GM12878 (cell line): ENCODE results near the gene CLEC16A. TPM values are rescaled to one million over a fixed set of nuclear protein-coding genes. Genes with fewer than 3 reads are reported as not detected.

ENCODE experiments used
- ATAC-seq: fragments of 200-7000 bp; cut with Tn5 transposase; 3 replicates; pipeline ENCODE4 v1.9.1; 2020; ENCODE audit warnings: mild to moderate bottlenecking, moderate library complexity
- BruUV-seq: library from RNA; stranded (reverse); fragments of 400-500 nt; replicated peaks from 2 replicates; lab custom pipeline; 2021; lab: Mats Ljungman, UMichigan
- CTCF ChIA-PET: fragments of 300-600 bp; sonication (Branson Sonifier 250); formaldehyde crosslinking; extraction: SDS; loops from one replicate; lab custom pipeline; 2021; ENCODE audit warnings: inconsistent platforms; lab: Yijun Ruan, JAX
- POLR2A ChIA-PET: fragments of 350-600 bp; formaldehyde crosslinking; extraction: SDS; loops from one replicate; lab custom pipeline; 2021; ENCODE audit warnings: inconsistent platforms; lab: Charles Lee
- RAD21 ChIA-PET: fragments of 300-600 bp; sonication (Branson Sonifier 250); formaldehyde crosslinking; loops from one replicate; lab custom pipeline; 2023; ENCODE audit warnings: antibody characterized with exemption; ENCODE audit not compliant: unreplicated experiment; lab: Charles Lee
- SMC1A ChIA-PET: fragments of 300-600 bp; sonication (Branson Sonifier 250); formaldehyde crosslinking; loops from one replicate; lab custom pipeline; 2023; ENCODE audit not compliant: unreplicated experiment, uncharacterized antibody; lab: Charles Lee
- DNase-seq: peaks from one replicate; pipeline ENCODE4 v3.0.0-alpha.2; 2011; ENCODE audit warnings: low read depth, low spot score
- FAIRE-seq: peaks from 3 replicates; lab custom pipeline; 2011; peaks lifted over from hg19 to GRCh38; lab: Jason Lieb, UNC
- H2AFZ ChIP-seq: 2 replicates; pipeline ENCODE4 v1.6.0; 2011; ENCODE audit warnings: low read depth, low read length, control low read depth; ENCODE audit not compliant: control insufficient read depth
- H3K27ac ChIP-seq: 2 replicates; pipeline ENCODE4 v1.5.1; 2011; ENCODE audit warnings: control low read depth; ENCODE audit not compliant: control insufficient read depth, insufficient read depth
- H3K27me3 ChIP-seq, 2 experiments: replicated peaks in 1 of 2; 2 replicates each; pipeline versions ENCODE4 v1.6.0 to v1.6.1; 2011; ENCODE audit warnings: low read length in 1 of 2; ENCODE audit not compliant: control insufficient read depth in 2 of 2, insufficient read depth in 2 of 2
- H3K36me3 ChIP-seq, 2 experiments: 2 replicates each; pipeline ENCODE4 v1.5.1; 2011; ENCODE audit warnings: low read length in 1 of 2; ENCODE audit not compliant: control insufficient read depth in 2 of 2, insufficient read depth in 2 of 2
- H3K4me1 ChIP-seq: 2 replicates; pipeline ENCODE4 v1.6.1; 2011; ENCODE audit warnings: mild to moderate bottlenecking, low read length, moderate library complexity, mixed read lengths; ENCODE audit not compliant: control insufficient read depth, insufficient read depth
- H3K4me2 ChIP-seq: 2 replicates; pipeline ENCODE4 v1.6.0; 2011; ENCODE audit warnings: control low read depth; ENCODE audit not compliant: control insufficient read depth, insufficient read depth
- H3K4me3 ChIP-seq: fragments of 200-600 bp; sonication (generic); 2 replicates; pipeline ENCODE4 v1.5.1; 2016
- H3K79me2 ChIP-seq: 2 replicates; pipeline ENCODE4 v1.6.0; 2011; ENCODE audit warnings: low read length; ENCODE audit not compliant: control insufficient read depth, insufficient read depth
- H3K9ac ChIP-seq: 2 replicates; pipeline ENCODE4 v1.8.0; 2011; ENCODE audit warnings: low read length, control low read depth, mixed read lengths; ENCODE audit not compliant: control insufficient read depth, insufficient read depth
- H3K9me3 ChIP-seq: replicated peaks from 3 replicates; pipeline ENCODE4 v1.5.1; 2011; ENCODE audit warnings: mild to moderate bottlenecking, low read length; ENCODE audit not compliant: control insufficient read depth, insufficient read depth
- H4K20me1 ChIP-seq: 2 replicates; pipeline ENCODE4 v1.6.0; 2011; ENCODE audit not compliant: control insufficient read depth, insufficient read depth
- E2F8 ChIP-seq: fragments of 450-650 bp; IDR thresholded peaks from 2 replicates; pipeline ENCODE4 v1.6.1; 2018; ENCODE audit warnings: mild to moderate bottlenecking, low read depth, moderate library complexity; ENCODE audit not compliant: partially characterized antibody
- GABPA ChIP-seq: IDR thresholded peaks from 2 replicates; pipeline ENCODE4 v1.6.1; 2014; ENCODE audit warnings: antibody characterized with exemption, low read depth, mild to moderate bottlenecking, inconsistent platforms
- HDGF ChIP-seq: fragments of 450-650 bp; IDR thresholded peaks from 2 replicates; pipeline ENCODE4 v1.6.1; 2016; ENCODE audit warnings: antibody characterized with exemption
- MEF2A ChIP-seq: IDR thresholded peaks from 2 replicates; pipeline ENCODE4 v1.6.1; 2011; ENCODE audit warnings: low read depth, mild to moderate bottlenecking, low read length, moderate library complexity; ENCODE audit not compliant: insufficient read depth
- TARDBP ChIP-seq: IDR thresholded peaks from 2 replicates; pipeline ENCODE4 v1.6.1; 2016; ENCODE audit warnings: borderline replicate concordance
- WGBS: methylation state at CpG from one replicate; pipeline ENCODE4 v1.1.6; 2016; ENCODE audit warnings: low lambda C conversion rate; ENCODE audit not compliant: insufficient replicate concordance, insufficient coverage; ENCODE audit errors: missing lambda C conversion rate; 5-methylcytosine and 5-hydroxymethylcytosine counted together
- in situ Hi-C: fragments of 300-500 bp; cut with MboI; formaldehyde crosslinking; loops from 9 replicates; pipeline ENCODE4 v1.14.3; 2018; ENCODE audit warnings: mixed read lengths
- intact Hi-C: fragments of 100-400 bp; cut with micrococcal nuclease; formaldehyde crosslinking; loops from one replicate; pipeline ENCODE4 v1.14.2; 2022; ENCODE audit not compliant: unreplicated experiment
- polyA plus RNA-seq, 11 experiments: library from polyadenylated mRNA; depleted of rRNA in 4 of 11; unstranded in 6 of 11; stranded (reverse) in 5 of 11; fragments of >200 nt; fragmentation: Nextera tagmentation in 4 of 11; fragmentation: Illumina TruSeq in 1 of 11; extraction: Ambion mirVana in 4 of 11; extraction: Trizol in 1 of 11; gene quantifications; 1 replicate in 1 of 11; 2 replicates in 10 of 11; pipeline versions ENCODE4 v1.2.1 to v1.2.3, GENCODE V29; 2011 to 2016; ENCODE audit warnings: inconsistent platforms in 2 of 11, missing spikeins in 2 of 11, low read depth in 1 of 11
- total RNA-seq, 4 experiments: library from RNA; depleted of rRNA in 3 of 4; stranded (reverse); fragments of >200 nt in 3 of 4; fragmentation: Illumina TruSeq in 1 of 4; extraction: Trizol in 1 of 4; gene quantifications; 2 replicates each; pipeline versions ENCODE4 v1.2.1 to v1.2.3, GENCODE V29; 2013 to 2021

Gene CLEC16A
- total and polyA plus RNA-seq, 10 of the 15 experiments (the other 5 are each of a cell fraction or from before 2014, with no cell fraction given), result 1.5 to 28.8 (median 19.2) TPM

GRCh38 chr16:10919003-10919351, 25.4 kb upstream of the CLEC16A start:
- Histone ChIP-seq H3K79me2 (no peaks in the 10 kb centered on the region), H3K4me2 (no peak overlapping the region), H3K4me3 (no peak overlapping the region), H3K36me3 (peaks cover 43 to 46% of the 10 kb centered on the region in 2 experiments), H3K27me3 (no peaks in the 10 kb centered on the region), H3K27ac (no peak overlapping the region), H4K20me1 (no peaks in the 10 kb centered on the region), H3K9me3 (no peaks in the 10 kb centered on the region), H3K4me1 (peaks cover 25% of the 10 kb centered on the region), H3K9ac (no peak overlapping the region), H2AFZ (no peak overlapping the region)
- CTCF ChIA-PET, result interaction anchor here (0.6 to 7.4 kb wide), 43 partner anchors 8 to 602 kb away, joined by 3 to 91 read pairs (median 5); partner anchors contain the start of genes CIITA and NUBP1
- in situ Hi-C loops, result loop anchor here (5.0 kb wide), 1 partner anchor 177 kb away; the partner anchor contains the start of gene NUBP1
- BruUV-seq, result no TSS peak
- TF ChIP-seq TARDBP (no peak), GABPA (no peak), E2F8 (peak; percentile 17), HDGF (0 out of 2 replicates have a peak, but pooled peaks have one; percentile 35), MEF2A (no peak)
- intact Hi-C loops, result loop anchor here (2.0 to 10.0 kb wide), 3 partner anchors 84 to 404 kb away; no protein-coding TSS in a partner anchor
- RAD21 ChIA-PET, result interaction anchor here (0.6 to 7.2 kb wide), 26 partner anchors 9 to 406 kb away, joined by 3 to 87 read pairs (median 4); partner anchors contain the start of genes CIITA and NUBP1
- POLR2A ChIA-PET, result interaction anchor here (0.6 to 2.3 kb wide), 6 partner anchors 18 to 390 kb away, joined by 3 to 16 read pairs (median 6); partner anchors contain the start of gene CIITA
- SMC1A ChIA-PET, result interaction anchor here (0.7 to 6.6 kb wide), 24 partner anchors 9 to 405 kb away, joined by 3 to 79 read pairs (median 6); partner anchors contain the start of gene CIITA
- WGBS, result 42% methylated on average over 7 of the region's 7 CpGs
- FAIRE-seq (no peak), ATAC-seq (no peak), DNase-seq (no peak)
